NCI-H2029 treated with DMSO at 0.1 percent for 48 hours (cell line): ENCODE data around the gene ADAM23.

Source experiments
- DNase-seq: peaks from one replicate; lab custom pipeline; 2025; lab: John Stamatoyannopoulos, UW

ADAM23 gene

DNA sequence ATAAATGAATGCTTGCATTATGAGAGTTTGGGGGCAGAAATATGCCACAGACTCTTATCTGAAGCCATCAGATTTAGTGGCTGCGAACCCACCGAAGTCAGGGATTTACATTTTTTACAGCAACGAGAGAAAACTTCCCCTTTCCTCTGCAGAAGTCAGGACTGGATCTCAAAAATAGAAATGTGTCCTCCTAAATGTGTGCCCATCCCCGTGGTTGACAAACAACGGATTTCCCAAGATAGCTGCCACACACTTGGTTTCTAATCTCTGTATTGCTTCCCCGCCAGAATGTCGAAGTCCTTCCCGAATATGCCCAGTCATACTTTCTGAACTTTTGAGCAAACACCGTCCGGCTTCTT is 879 bp upstream of the ADAM23 start:
- DNase-seq = no peak

DNA sequence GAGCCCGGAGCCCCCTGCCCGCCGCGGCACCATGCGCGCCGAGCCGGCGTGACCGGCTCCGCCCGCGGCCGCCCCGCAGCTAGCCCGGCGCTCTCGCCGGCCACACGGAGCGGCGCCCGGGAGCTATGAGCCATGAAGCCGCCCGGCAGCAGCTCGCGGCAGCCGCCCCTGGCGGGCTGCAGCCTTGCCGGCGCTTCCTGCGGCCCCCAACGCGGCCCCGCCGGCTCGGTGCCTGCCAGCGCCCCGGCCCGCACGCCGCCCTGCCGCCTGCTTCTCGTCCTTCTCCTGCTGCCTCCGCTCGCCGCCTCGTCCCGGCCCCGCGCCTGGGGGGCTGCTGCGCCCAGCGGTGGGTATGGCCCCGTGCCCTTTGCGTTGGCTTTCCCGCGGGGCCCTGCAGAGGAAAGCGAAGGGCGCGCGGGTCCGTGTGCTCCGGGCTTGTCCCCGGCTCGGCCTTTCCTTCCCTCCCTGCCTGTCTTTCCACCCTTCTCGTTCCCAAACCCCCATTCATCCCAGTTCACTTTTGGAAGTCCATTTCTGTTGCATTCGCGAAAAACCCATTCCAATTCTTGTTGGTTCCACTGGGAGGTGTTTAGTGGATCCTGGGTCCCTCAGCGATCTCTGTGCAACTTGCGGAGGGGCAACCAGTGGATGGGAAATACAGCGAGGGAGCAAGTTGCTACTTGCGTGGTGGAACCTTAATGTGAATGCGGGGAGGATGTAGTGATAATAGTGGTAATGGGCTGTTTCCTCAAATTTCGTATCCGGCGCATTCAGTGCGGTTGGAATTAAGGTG is 599 bp downstream of the ADAM23 start:
- no peak for DNase-seq

DNA sequence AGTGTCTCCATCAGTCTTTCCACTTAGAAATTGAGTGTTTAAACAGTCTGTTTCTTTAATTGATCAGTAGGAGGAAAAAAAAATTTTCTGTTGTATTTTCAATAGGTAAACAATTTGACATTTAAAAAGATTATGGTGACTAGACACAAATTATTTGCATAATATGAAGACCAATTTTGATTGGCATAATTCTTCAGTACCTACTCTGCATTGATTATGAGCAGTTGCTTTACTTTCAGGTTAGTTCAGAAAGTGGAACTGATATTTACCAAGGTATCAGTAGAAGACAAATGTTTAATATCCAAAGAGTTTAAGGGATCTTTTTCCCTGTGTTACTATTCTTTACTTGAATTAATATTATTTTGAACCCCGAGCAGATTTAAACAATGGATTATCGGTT is 2.6 kb downstream of the ADAM23 start:
- no peak for DNase-seq

DNA sequence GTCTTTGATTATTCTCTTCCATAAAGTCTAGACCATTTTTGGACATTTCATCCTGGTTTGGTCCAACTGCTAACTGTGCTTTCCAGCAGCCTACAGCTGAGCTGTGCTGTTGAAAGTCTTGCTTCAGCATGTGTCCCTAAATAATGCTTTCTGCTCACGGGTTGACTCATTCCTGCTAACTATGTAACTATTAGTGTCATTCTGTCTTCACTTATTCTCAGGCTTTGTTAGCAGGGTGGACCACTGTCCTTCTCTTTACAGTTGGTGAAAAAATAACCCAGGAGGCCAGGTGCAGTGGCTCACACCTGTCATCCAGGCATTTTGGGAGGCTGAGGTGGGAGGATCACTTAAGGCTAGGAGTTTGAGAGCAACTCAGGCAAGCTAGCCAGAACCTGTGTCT is 8.9 kb downstream of the ADAM23 start:
- DNase-seq = no peak

DNA sequence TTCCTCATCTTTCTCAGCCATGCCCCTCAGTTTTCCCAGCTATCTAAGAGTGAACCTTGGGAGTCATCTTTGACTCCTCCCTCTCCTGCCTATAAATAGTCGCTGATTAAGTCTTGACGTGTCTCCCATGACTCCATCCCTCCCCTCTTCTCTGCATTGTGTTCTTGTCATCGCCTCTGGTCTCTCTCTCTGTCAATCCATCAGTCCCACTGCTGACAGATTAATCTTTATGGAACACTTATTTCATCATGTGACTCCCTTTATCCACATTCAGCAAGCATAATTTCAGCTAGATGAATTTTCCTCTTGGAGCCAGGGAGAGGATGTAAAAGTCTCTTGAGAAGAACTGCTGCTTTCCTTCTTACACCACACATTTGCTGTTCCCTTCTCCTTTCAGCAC is 9.4 kb downstream of the ADAM23 start:
- no peak for DNase-seq

DNA sequence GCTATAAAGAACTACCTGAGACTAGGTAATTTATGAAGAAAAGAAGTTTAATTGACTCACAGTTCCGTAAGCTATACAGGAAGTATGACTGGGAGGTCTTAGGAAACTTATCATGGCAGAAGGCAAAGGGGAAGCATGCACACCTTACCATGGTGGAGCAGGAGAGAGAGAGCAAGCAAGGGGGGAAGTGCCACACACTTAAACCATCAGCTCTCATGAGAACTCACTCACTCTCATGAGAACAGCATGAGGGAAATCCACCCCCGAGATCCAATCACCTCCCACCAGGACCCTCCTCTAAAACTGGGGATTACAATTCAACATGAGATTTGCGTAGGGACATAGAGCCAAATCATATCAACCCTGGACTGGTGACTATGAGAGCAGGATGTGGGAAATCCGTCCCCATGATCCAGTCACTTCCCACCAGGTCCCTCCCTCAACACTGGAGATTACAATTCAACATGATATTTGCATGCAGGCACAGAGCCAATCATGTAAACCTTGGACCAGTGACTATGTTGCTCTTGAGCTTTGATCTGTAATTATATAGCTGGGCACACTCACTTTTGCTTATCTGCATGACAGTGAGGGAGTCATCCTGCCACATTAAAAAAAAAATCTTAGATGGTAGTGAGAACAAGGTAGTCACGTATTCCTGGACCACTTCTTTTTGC is 12.9 kb downstream of the ADAM23 start:
- DNase-seq = no peak

DNA sequence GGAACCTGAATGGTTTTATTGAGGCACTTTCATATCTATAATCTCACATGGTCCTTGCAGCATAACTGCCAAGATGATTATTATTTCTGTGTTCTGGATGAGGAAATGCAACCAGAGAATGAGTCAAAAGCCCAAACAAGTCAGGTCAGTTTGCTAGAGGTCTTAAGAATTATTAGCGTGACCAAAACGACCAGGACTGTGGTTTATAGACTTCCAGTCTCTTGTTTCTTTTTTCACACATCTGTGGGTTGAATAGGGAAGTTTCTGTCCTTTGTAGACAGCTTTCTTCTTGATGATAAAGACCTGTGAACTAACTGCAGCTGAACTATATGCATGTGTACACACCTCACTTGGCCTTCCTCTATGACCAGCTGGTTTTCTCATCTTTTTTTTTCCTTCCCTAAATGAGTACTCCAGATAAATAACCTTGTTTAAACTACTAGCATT is 13.9 kb downstream of the ADAM23 start:
- DNase-seq = no peak

DNA sequence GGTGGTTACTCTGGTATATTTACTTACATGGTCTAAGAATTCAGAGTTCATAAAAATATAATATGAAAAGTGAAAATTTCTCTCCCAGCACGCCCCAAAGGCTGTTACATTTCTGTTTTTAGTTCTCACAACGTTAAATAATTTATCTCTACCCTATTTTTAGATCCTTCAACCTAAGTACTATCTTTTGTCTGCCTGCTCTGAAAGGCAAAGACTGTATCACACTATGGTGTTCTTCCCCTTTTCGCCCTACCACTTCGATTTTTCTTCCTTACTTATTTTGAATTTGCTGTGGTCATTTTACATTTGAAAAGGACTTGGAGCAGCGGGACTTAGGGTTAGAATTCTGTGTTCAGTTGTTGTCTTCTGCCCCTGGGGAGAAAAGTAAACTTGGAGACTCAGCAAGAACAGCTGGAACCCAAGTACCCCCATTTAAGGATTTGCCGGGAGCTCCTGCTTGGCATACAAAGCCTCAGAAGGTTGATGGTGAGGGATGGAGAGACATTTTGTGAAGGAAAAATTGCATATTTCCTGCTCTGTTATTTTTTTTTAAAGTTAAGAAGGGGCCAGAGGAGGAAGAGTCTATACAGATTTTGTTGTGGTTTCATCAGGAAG is 19.0 kb downstream of the ADAM23 start:
- no peak for DNase-seq

DNA sequence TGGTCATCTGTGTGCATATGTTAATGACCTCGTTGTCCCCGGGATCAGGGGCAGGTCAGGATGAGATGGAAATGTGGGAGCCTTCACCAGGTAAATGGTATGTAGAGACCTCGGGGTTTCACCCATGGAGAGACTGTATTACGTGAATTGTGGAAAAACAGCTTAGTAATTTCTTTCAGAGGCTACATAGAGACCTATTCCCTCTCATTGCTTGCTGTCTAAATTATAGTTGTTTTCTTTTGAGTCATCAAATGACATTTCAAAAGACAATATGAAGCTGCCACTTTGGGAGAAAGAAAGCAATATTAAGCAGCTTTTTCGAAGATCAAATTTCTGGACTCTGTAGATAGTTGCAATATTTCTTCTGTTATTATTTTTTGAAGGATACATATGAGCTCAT is 20.4 kb downstream of the ADAM23 start:
- no peak for DNase-seq

DNA sequence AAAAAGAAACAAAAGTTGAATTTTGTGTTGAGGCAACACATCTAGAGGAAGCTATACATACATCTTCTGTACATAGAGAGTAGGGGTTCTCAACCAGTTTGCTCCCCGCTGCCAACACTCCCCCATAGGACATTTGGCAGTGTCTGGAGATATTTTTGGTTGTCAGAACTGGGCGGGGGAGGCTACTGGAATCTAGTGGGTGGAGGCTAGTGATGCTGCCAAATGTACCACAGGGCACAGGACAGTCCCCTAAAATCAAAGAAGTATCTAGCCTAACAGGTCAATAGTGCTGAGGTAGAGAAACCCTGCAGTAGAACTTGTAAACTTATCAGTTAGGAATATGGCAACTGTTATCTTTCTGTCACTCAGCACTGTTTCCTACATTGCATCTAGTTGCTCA is 21.3 kb downstream of the ADAM23 start:
- DNase-seq = no peak

DNA sequence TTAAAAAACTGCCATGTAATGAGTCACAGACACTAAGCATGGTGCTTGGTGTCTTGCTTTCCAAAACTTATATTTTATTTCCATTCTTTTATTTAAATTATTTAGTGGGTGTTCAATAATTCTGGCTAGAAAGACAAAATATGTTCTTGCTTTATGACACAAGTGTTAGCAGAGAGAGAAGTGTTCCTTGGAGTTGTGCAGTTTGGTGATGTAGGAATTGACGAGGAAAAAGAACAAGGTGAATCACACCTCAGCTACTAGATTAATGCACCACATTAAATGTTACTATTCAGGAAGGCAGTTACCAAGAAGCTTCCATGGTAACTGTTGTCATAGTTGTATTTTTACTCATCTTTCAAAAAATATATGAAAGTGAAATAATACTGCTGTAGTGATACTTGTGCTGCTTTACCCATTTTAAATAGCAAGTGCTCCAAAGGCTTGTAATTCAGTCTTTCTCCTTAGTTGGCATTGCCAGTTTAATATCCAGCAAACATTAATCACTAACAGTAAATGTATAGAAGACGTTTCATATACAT is 28.3 kb downstream of the ADAM23 start:
- no peak for DNase-seq

DNA sequence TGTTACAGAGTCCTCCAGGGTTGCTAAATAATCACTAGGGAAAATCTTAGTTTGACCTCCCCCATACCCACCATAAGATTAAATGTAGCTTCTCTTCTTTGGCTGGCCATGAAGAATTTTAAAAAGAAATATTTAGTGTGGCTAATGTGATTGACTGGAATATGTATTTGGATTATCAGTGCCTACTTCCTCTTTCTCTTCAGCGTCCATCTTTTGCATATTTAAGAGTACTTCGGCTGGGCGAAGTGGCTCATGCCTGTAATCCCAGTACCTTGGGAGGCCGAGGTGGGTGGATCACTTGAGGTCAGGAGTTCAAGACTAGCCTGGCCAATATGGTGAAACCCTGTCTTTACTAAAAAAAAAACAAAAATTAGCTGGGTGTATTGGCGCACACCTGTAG is 28.8 kb downstream of the ADAM23 start:
- no peak for DNase-seq

DNA sequence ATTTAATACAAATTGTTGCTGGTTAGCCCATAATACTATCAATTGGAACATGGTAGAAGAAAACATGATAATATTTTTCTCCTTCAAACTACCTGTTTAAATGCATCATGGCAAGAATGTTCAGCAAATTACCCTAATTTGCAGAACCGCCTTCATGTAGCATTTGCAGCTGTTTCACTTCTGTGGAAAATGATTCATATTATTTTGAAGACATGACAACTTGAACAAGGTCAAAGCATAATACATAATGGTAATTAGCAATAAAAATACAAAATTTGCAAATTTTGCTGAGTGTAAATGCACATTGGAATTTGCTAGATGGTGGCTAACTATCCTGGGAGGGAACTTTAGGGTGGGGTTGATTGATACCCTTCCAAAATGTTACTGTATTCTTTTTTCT is 30.8 kb downstream of the ADAM23 start:
- no peak for DNase-seq

DNA sequence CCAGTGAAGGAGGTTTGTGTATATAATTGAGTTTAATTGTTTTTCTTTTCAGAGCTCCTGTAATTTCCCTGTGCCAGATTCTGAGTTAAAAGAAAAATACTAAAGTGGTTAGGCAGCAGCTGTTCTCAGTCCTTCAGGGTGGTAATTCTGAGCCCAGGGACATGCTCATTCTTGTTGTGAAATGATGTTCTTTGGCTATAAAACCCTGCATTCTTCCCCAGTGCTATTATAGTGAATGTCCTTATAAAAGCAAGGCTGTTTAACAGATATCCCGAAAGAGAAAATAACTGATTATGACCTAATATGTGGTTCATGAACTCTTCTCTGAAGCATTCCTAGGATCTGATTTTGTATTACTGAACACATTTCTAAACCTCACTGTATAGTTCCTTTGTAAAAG is 34.0 kb downstream of the ADAM23 start:
- no peak for DNase-seq

DNA sequence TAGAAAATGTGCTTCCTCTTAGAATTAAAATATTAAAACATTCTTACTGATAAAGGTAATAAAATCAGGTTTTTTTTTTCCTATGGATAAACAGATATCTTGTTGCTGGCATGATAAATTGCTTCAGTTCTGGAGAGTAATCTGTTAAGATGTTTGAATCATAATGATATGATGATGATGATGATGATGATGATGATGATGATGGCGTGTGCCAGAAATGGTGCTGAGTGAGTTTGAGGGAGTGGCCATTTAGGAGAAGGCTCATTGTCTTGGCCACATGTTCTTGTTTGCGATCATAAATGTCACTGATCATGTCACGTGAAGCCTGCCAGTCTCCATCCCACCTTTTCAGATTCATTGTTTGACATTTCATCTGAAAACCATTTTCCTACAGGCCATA is 35.0 kb downstream of the ADAM23 start:
- no peak for DNase-seq

DNA sequence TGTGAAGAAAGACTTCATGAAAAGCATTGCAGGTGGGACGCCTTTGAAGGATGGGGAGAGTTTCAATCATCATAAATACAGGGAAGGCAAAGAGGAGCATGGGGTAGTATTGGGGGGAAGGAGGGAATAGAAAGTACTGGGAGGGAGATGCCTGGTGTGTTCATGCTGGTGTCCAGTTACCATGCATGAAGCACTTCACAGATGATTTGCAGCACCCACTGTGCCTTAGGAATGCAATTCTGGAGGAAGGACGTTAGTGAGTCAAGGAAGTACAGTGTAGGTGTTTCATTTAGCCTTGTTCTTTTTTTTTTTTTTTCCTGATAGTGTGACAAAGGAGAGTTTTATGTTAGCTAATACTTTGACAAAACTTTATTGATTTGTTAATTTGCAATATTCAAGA is 36.8 kb downstream of the ADAM23 start:
- no peak for DNase-seq

DNA sequence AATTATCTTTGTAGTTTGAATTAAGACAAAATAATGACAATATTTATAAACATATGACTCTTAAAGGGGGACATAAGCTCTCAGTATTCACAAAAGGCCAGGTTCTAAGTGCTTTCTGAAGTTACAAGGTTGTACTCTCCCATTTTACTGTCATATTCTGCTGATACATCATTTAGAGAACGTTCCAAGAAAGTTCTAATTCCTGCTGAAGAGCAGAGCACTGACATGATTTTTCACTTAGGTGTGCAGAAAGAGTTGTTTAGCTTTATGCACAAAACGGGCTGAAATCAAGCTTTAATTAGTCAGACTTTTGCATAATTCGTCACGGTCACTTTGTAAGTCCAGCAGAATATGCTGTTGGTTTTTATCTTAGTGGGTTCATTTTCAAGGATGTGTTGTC is 37.3 kb downstream of the ADAM23 start:
- DNase-seq = no peak

DNA sequence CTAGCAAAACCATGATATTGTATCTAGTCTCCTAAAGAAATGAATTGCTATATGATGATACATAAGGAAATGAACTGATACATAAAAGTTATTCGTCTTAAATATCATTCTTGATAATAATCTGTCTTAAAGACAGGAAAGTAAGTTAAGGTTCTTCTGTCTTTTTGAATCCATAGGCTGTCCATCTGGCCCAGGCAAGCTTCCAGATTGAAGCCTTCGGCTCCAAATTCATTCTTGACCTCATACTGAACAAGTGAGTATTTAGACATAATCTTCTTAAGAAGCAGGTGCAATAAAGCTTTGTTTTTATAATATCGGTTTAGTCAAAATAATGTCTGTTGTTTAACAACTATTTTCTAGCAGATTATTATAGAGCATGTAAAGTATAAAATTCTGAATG is 37.7 kb downstream of the ADAM23 start:
- no peak for DNase-seq

DNA sequence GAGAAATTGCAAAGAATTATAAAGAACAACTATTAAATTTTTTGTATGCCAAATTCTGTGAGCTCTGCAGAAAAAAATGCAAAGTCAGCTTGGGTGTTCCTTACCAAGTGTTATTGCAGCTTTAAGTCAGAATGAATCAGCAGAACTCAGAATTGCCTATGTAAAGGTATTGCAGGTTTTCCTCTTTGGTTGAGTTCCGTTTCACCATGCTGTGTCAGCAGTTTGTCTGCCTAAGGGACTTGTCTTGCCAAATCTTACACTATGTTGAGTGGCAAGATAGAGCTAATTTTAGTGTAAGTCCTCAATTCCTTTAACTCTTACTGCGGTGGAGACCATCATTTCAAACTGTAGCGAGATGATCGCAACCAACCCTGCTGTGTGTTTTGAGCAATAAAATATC is 38.8 kb downstream of the ADAM23 start:
- no peak for DNase-seq

DNA sequence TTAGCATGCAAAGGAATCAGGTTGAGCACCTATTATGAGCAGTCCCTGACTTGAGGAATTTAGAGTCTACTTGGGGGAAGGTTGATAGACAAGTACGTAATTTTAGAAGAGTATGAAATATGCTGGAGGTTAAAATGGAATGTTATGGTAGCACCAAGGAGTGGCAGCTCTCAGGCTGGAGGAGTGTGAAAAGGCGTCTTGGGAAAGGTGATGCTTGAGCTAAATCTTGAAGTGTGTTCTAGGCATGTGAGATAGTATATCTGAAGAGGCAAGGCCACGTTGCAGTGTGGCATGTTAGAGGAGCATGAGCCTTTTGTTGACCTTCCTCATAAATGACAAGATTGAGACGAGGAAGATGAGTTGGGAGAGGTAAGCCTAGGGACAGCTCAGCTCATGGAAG is 39.3 kb downstream of the ADAM23 start:
- no peak for DNase-seq

DNA sequence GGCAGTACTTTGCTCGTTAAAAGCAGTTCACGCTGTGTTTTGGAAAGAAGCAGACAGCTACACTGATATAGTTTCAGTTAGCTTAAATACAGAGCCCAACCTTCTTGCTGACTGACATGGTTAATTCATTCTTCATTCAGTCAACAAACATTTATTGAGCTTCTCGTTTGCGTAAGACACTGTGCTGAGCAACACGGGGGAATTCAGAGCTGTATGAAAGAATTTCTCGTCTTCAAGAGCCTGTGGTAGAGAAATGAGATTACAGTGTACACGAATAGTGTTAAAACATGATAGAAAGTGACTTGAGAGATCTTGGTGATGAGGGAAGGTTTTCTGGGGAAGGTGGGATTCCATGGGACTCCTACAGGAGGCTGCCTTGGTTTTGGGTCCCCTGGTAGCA is 44.7 kb downstream of the ADAM23 start:
- no peak for DNase-seq

DNA sequence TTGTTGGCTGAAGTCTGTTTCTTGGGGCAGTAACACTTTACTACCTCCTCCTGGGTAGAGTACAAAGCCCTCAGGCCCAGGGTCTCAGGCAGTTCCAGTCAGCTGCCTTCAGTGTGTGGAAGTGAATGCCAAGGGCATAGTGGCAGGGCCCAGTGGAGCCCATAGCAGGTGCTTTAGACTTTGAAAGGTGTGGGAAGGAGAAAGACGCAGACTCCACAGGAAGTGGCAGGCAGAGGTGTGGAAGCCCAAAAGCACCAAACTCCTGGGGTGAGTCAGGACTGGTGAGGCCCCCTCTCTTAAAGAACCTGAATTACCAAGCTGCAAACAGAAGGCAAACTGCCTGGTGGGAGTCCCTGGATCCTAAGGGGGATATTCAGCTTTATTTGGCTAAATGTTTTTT is 45.3 kb downstream of the ADAM23 start:
- no peak for DNase-seq

DNA sequence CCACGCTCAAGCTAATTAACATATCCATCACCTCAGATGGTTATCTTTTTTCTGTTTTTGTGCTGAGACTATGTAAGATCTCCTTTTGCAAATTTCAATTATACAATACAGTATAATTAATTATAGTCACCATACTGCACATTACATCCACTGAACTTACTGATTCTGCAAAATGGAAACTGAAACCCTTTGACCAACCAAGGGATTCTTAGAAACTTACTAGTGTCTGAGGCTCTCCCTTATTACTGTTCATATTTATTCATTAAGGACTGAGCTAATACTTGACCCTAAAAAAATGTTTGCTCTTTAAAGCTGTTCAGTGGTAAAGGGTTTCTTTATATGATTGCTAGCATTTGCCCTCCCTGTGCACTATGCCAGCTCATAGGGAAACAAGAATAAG is 50.7 kb downstream of the ADAM23 start:
- no peak for DNase-seq
